ENCODE results near the gene HSPBAP1. TPM values are rescaled to one million over a fixed set of nuclear protein-coding genes. Genes with fewer than 3 reads are reported as not detected.
A peak's percentile ranks its signal among the peaks of the same experiment; 100 is the strongest.

HSPBAP1 gene
- total and polyA plus RNA-seq, 2 of the 13 experiments (the other 11 are each of a cell fraction or from before 2014, with no cell fraction given), result 4.2 to 5.1 TPM

DNA sequence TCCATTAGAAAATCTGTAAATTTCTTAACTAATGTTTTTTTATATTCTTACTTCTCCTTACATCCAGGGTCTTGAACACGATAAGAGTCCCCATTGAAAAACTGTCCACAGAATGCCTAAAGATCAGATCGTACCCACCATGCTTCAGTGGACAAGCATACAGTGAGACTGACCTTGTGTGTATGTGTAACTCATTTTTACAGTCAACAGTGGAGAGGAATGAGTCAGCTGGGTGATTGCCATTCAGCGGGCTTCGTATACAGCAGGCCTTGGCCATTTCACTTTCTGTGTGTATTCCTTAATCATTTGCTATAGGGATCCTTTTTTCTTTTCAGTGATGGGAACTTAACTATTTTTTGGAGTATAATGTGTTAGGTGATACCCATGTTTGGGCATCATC lies 102.4 kb downstream of the HSPBAP1 start (continued):
- TF ChIP-seq CCAR2 (optimal IDR thresholded peaks at IDR 0.05; ENCODE audit: low read depth, low read length) (no peak), ZC3H4 (CRISPR knock-in tag; IDR thresholded peaks at IDR 0.05; ENCODE audit: borderline replicate concordance) (no peak), JUN (CRISPR knock-in tag; IDR thresholded peaks at IDR 0.05) (0 out of 2 replicates have a peak, but pooled peaks have one; percentile 44), TBX3 (IDR thresholded peaks at IDR 0.05; ENCODE audit: borderline replicate concordance) (no peak), PREB (CRISPR knock-in tag; IDR thresholded peaks at IDR 0.05) (no peak), ISL2 (CRISPR knock-in tag; IDR thresholded peaks at IDR 0.05) (no peak), TRIM24 (CRISPR knock-in tag; IDR thresholded peaks at IDR 0.05) (no peak), ZNF792 (CRISPR knock-in tag; IDR thresholded peaks at IDR 0.05) (peak; percentile 49; the same call in 1 of the 2 replicates), GZF1 (CRISPR knock-in tag; IDR thresholded peaks at IDR 0.05) (no peak), ZBTB8A (CRISPR knock-in tag; IDR thresholded peaks at IDR 0.05; ENCODE audit: borderline replicate concordance, low read depth) (no peak), TFAP4 (IDR thresholded peaks at IDR 0.05; ENCODE audit: borderline replicate concordance, low read depth) (peak; percentile 81), NFKBIZ (CRISPR knock-in tag; IDR thresholded peaks at IDR 0.05) (no peak), CREB1 (IDR thresholded peaks at IDR 0.05) (no peak), CREB1 (CRISPR knock-in tag; IDR thresholded peaks at IDR 0.05) (0 out of 2 replicates have a peak, but pooled peaks have one; percentile 12), FOXK1 (CRISPR knock-in tag; IDR thresholded peaks at IDR 0.05; ENCODE audit: borderline replicate concordance, low read depth) (peak; percentile 27; the same call in 1 of the 2 replicates), FOXP4 (CRISPR knock-in tag; IDR thresholded peaks at IDR 0.05) (peak; percentile 41; the same call in 1 of the 2 replicates), HOMEZ (CRISPR knock-in tag; IDR thresholded peaks at IDR 0.05; ENCODE audit: low read depth) (peak; percentile 51; the same call in 1 of the 2 replicates), RBFOX2 (IDR thresholded peaks at IDR 0.05; ENCODE audit: low read depth, low read length) (no peak), DRAP1 (CRISPR knock-in tag; IDR thresholded peaks at IDR 0.05) (peak; percentile 43; the same call in 1 of the 2 replicates), IKZF1 (IDR thresholded peaks at IDR 0.05) (no peak), SALL1 (CRISPR knock-in tag; IDR thresholded peaks at IDR 0.05) (peak; percentile 28; the same call in 1 of the 2 replicates)
- TF ChIP-seq, protein P1, sequence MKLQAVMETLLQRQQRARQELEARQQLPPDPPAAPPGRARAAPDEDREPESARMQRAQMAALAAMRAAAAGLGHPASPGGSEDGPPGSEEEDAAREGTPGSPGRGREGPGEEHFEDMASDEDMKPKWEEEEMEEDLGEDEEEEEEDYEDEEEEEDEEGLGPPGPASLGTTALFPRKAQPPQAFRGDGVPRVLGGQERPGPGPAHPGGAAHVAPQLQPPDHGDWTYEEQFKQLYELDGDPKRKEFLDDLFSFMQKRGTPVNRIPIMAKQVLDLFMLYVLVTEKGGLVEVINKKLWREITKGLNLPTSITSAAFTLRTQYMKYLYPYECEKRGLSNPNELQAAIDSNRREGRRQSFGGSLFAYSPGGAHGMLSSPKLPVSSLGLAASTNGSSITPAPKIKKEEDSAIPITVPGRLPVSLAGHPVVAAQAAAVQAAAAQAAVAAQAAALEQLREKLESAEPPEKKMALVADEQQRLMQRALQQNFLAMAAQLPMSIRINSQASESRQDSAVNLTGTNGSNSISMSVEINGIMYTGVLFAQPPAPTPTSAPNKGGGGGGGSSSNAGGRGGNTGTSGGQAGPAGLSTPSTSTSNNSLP (IDR thresholded peaks at IDR 0.05; ENCODE audit: low read depth, low read length), result 0 out of 2 replicates have a peak, but pooled peaks have one; percentile 19

All from HepG2 (cell line).